Parathyroid adenoma (tissue), 2 donors: ENCODE measurements around the gene ARID4B.

Experiments
- H2AFZ ChIP-seq: fragments of 300-600 bp; sonication (generic); one replicate; pipeline ENCODE4 v1.7.0; 2017; ENCODE audit warnings: antibody characterized with exemption, mild to moderate bottlenecking
- H3K27ac ChIP-seq: fragments of 300-600 bp; sonication (generic); one replicate; pipeline ENCODE4 v1.7.0; 2017
- H3K27me3 ChIP-seq: fragments of 300-600 bp; sonication (generic); one replicate; pipeline ENCODE4 v1.7.0; 2017; ENCODE audit warnings: low read length; ENCODE audit not compliant: control insufficient read depth, insufficient read depth
- H3K36me3 ChIP-seq: fragments of 300-600 bp; sonication (generic); one replicate; pipeline ENCODE4 v1.7.0; 2017; ENCODE audit warnings: low read length; ENCODE audit not compliant: control insufficient read depth, insufficient read depth
- H3K4me1 ChIP-seq: fragments of 300-600 bp; sonication (generic); one replicate; pipeline ENCODE4 v1.7.0; 2017; ENCODE audit warnings: control low read depth
- H3K4me2 ChIP-seq: fragments of 300-600 bp; sonication (generic); one replicate; pipeline ENCODE4 v1.7.0; 2017; ENCODE audit warnings: low read length
- H3K4me3 ChIP-seq: fragments of 300-600 bp; sonication (generic); one replicate; pipeline ENCODE4 v1.7.0; 2017; ENCODE audit warnings: low read depth, low read length
- H3K79me2 ChIP-seq: fragments of 300-600 bp; sonication (generic); one replicate; pipeline ENCODE4 v1.7.0; 2017; ENCODE audit warnings: control low read depth
- H3K9ac ChIP-seq: fragments of 300-600 bp; sonication (generic); one replicate; pipeline ENCODE4 v1.7.0; 2017; ENCODE audit warnings: mild to moderate bottlenecking
- H3K9me3 ChIP-seq: fragments of 300-600 bp; sonication (generic); one replicate; pipeline ENCODE4 v1.7.0; 2017; ENCODE audit warnings: low read length; ENCODE audit not compliant: control insufficient read depth
- CTCF ChIP-seq: fragments of 300-600 bp; sonication (generic); IDR thresholded peaks from one replicate; pipeline ENCODE4 v1.7.0; 2017; ENCODE audit warnings: antibody characterized with exemption, mild to moderate bottlenecking
- donor health status: primary hyperparathyroidism.

ARID4B gene

DNA sequence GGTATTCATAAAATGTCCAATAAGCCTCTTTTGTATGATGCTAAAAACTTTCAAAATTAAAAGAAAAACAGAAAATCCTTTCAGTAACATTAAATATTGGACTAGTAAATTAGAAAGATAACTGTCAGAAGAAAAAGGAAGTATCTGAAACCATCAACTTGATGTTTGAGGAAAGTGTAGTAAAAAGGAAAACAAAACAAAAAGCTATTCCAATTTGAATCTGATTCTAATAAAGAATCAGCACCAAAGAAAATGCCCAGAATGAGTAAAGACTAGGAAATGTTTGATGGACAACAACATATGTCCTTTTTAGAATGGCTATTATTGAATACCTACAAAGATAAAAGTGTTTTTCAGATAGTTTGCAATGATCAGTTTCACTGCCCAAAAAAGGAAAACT, 87.0 kb downstream of the ARID4B start:
- H3K27me3 ChIP-seq = no peaks in the 10 kb centered on the region
- no peaks in the 10 kb centered on the region for H3K9me3 ChIP-seq
- no peak overlapping the region for H3K4me2 ChIP-seq
- H3K4me3 ChIP-seq = no peak overlapping the region
- H2AFZ ChIP-seq = no peak overlapping the region
- no peak overlapping the region for H3K27ac ChIP-seq
- H3K4me1 ChIP-seq = peaks cover 3% of the 10 kb centered on the region
- H3K36me3 ChIP-seq = no peaks in the 10 kb centered on the region
- peaks cover 2% of the 10 kb centered on the region for H3K79me2 ChIP-seq
- no peak for TF ChIP-seq CTCF
- H3K9ac ChIP-seq = no peak overlapping the region

DNA sequence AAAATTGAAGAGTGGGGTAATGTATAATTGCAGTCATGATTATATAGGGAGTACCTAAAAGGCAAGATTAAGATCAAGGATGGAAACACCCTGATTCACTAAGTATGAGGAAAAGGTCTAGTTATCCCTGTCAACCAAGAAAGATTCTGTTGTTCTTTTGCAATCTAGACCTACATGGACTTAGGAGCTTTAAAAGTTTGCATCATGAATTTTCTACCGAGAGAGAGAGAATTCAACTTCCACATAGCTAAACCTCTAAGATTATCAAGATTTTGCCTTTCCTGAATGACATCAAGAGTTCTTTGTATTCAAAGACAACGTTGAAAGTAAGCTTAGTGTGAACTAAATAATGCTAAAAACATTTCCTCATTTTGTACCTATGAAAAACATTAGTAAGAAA, 88.1 kb downstream of the ARID4B start:
- Histone ChIP-seq H3K27ac (no peak overlapping the region), H3K4me1 (no peaks in the 10 kb centered on the region), H2AFZ (no peak overlapping the region), H3K4me3 (no peak overlapping the region), H3K9me3 (no peaks in the 10 kb centered on the region), H3K9ac (no peak overlapping the region), H3K79me2 (peaks cover 2% of the 10 kb centered on the region), H3K4me2 (no peak overlapping the region), H3K27me3 (no peaks in the 10 kb centered on the region), H3K36me3 (no peaks in the 10 kb centered on the region)
- TF ChIP-seq CTCF = no peak

DNA sequence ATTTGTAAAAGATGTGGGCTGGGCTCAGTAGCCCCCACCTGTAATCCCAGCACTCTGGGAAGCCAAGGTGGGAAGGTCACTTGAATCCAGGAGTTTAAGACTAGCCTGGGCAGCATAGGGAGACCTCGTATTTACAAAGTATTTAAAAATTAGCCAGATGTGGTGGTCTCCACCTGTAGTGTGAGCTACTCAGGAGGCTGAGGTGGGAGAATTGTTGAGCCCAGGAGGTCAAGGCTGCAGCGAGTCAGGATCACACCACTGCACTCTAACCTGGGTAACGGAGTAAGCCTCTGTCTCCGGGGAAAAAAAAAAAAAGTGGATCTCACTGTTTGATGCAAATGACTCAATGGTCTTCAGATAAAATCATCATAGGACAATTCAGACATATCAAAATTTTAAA, 89.4 kb downstream of the ARID4B start:
- H2AFZ ChIP-seq = no peak overlapping the region
- no peaks in the 10 kb centered on the region for H3K36me3 ChIP-seq
- H3K9ac ChIP-seq = no peak overlapping the region
- no peaks in the 10 kb centered on the region for H3K4me1 ChIP-seq
- no peak for TF ChIP-seq CTCF
- H3K27me3 ChIP-seq = no peaks in the 10 kb centered on the region
- no peak overlapping the region for H3K4me3 ChIP-seq
- no peaks in the 10 kb centered on the region for H3K9me3 ChIP-seq
- H3K79me2 ChIP-seq = peaks cover 2% of the 10 kb centered on the region
- H3K4me2 ChIP-seq = no peak overlapping the region
- H3K27ac ChIP-seq = no peak overlapping the region

DNA sequence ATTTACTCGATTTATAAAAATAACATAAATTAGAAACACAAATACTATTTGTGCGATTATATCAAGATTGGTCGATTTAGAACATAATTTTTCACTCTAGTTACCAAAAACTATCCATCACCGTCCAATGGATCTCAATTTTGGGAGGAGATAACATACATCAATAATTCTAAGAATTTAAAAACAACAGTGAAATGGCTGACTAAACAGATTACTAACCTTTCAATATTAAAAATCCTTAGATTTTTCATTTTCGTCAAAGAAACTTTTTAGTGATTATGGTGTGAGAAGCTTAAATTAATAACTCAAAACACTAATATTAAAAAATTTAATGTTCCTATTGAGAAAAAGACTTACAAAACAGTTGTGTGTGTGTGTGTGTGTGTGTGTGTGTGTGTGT, 91.9 kb downstream of the ARID4B start:
- H3K27ac ChIP-seq = no peak overlapping the region
- H3K79me2 ChIP-seq = peaks cover 2% of the 10 kb centered on the region

More for the DNA sequence above, 91.9 kb downstream of the ARID4B start:
- Histone ChIP-seq H3K4me3 (no peak overlapping the region), H3K4me1 (no peaks in the 10 kb centered on the region), H2AFZ (no peak overlapping the region), H3K9me3 (no peaks in the 10 kb centered on the region), H3K27me3 (no peaks in the 10 kb centered on the region), H3K4me2 (no peak overlapping the region), H3K36me3 (no peaks in the 10 kb centered on the region), H3K9ac (no peak overlapping the region)
- no peak for TF ChIP-seq CTCF
